NOMO-1 (cell line): ENCODE data around the gene NEDD4L.

Source experiments
- DNase-seq, 2 experiments: peaks; one replicate each; lab custom pipeline; 2025; ENCODE audit not compliant: unreplicated experiment in 2 of 2; lab: John Stamatoyannopoulos, UW

NEDD4L gene

GRCh38 chr18:58385472-58385871 lies 341.4 kb downstream of the NEDD4L start:
- no peak for DNase-seq

- no peak for DNase-seq
Observed at GRCh38 chr18:58386780-58387179, 342.8 kb downstream of the NEDD4L start.

- DNase-seq: no peak
Observed at GRCh38 chr18:58387716-58388115, 343.7 kb downstream of the NEDD4L start.

GRCh38 chr18:58388736-58389135 lies 344.7 kb downstream of the NEDD4L start:
- DNase-seq: no peak

- no peak for DNase-seq
Observed at GRCh38 chr18:58389745-58390144, 345.7 kb downstream of the NEDD4L start.

- DNase-seq: no peak
Observed at GRCh38 chr18:58390399-58390798, 346.4 kb downstream of the NEDD4L start.

GRCh38 chr18:58391231-58391825 lies 347.3 kb downstream of the NEDD4L start:
- DNase-seq: no peak

GRCh38 chr18:58391932-58392323 lies 347.9 kb downstream of the NEDD4L start:
- no peak for DNase-seq

GRCh38 chr18:58392324-58393000 lies 348.4 kb downstream of the NEDD4L start:
- no peak for DNase-seq

GRCh38 chr18:58393295-58393694 lies 349.3 kb downstream of the NEDD4L start:
- DNase-seq: no peak

GRCh38 chr18:58394046-58394445 lies 350.0 kb downstream of the NEDD4L start:
- no peak for DNase-seq

- no peak for DNase-seq
Observed at GRCh38 chr18:58394602-58395425, 350.8 kb downstream of the NEDD4L start.

- no peak for DNase-seq
Observed at GRCh38 chr18:58396144-58396543, 352.1 kb downstream of the NEDD4L start.

- no peak for DNase-seq
Observed at GRCh38 chr18:58396966-58397365, 352.9 kb downstream of the NEDD4L start.

GRCh38 chr18:58397385-58398132 lies 353.5 kb downstream of the NEDD4L start:
- no peak for DNase-seq

GRCh38 chr18:58398648-58399398 lies 354.8 kb downstream of the NEDD4L start:
- no peak for DNase-seq

GRCh38 chr18:58400331-58400870 lies 356.4 kb downstream of the NEDD4L start:
- DNase-seq: no peak

- no peak for DNase-seq
Observed at GRCh38 chr18:58401191-58401590, 357.2 kb downstream of the NEDD4L start.

- DNase-seq: no peak
Observed at GRCh38 chr18:58402247-58402646, 358.2 kb downstream of the NEDD4L start.
